ENCODE results near the gene AK9.
A peak's percentile ranks its signal among the peaks of the same experiment; 100 is the strongest.
"Not testable (repeated sequence)": the region's sequence is repeated elsewhere in the genome, so short reads cannot be mapped to it uniquely, and the experiment has no call there.

The AK9 gene

GRCh38 chr6:109579361-109579760, 111.6 kb downstream of the AK9 start:
- in situ Hi-C loops (cut with MboI; ENCODE audit: low sequenced_read_pairs, unreplicated experiment) = no loop called here
- no peak for TF ChIP-seq CTCF (IDR thresholded peaks at IDR 0.05; ENCODE audit: borderline replicate concordance, control extremely low read depth, extremely low read depth, insufficient read depth, missing control alignments)
- DNase-seq (ENCODE audit: low spot score) = peak; percentile 45

- in situ Hi-C loops (cut with MboI; ENCODE audit: low sequenced_read_pairs, unreplicated experiment); DNase-seq (ENCODE audit: low spot score): not testable (repeated sequence)
Observed at GRCh38 chr6:109569901-109570300, 121.1 kb downstream of the AK9 start.

- TF ChIP-seq CTCF (IDR thresholded peaks at IDR 0.05; ENCODE audit: borderline replicate concordance, control extremely low read depth, extremely low read depth, insufficient read depth, missing control alignments) = no peak
- DNase-seq (ENCODE audit: low spot score) = no peak
- in situ Hi-C loops (cut with MboI; ENCODE audit: low sequenced_read_pairs, unreplicated experiment) = no loop called here
Observed at GRCh38 chr6:109561844-109562243, 129.2 kb downstream of the AK9 start.

- no peak for TF ChIP-seq CTCF (IDR thresholded peaks at IDR 0.05; ENCODE audit: borderline replicate concordance, control extremely low read depth, extremely low read depth, insufficient read depth, missing control alignments)
Observed at GRCh38 chr6:109531446-109531845, 159.6 kb downstream of the AK9 start.

GRCh38 chr6:109527989-109528388, 163.0 kb downstream of the AK9 start:
- in situ Hi-C loops (cut with MboI; ENCODE audit: low sequenced_read_pairs, unreplicated experiment) = loop anchor here (25.0 kb wide), 1 partner anchor 509 kb away; no protein-coding TSS in a partner anchor
- no peak for TF ChIP-seq CTCF (IDR thresholded peaks at IDR 0.05; ENCODE audit: borderline replicate concordance, control extremely low read depth, extremely low read depth, insufficient read depth, missing control alignments)
- no peak for DNase-seq (ENCODE audit: low spot score)

More at GRCh38 chr6:109531446-109531845, 159.6 kb downstream of the AK9 start:
- in situ Hi-C loops (cut with MboI; ENCODE audit: low sequenced_read_pairs, unreplicated experiment) = loop anchor here (25.0 kb wide), 1 partner anchor 506 kb away; no protein-coding TSS in a partner anchor
- no peak for DNase-seq (ENCODE audit: low spot score)

GRCh38 chr6:109526905-109527628, 163.9 kb downstream of the AK9 start:
- in situ Hi-C loops (cut with MboI; ENCODE audit: low sequenced_read_pairs, unreplicated experiment) = loop anchor here (25.0 kb wide), 1 partner anchor 510 kb away; no protein-coding TSS in a partner anchor
- TF ChIP-seq CTCF (IDR thresholded peaks at IDR 0.05; ENCODE audit: borderline replicate concordance, control extremely low read depth, extremely low read depth, insufficient read depth, missing control alignments) = peak; percentile 71
- peak; percentile 24 for DNase-seq (ENCODE audit: low spot score)

- TF ChIP-seq CTCF (IDR thresholded peaks at IDR 0.05; ENCODE audit: borderline replicate concordance, control extremely low read depth, extremely low read depth, insufficient read depth, missing control alignments) = no peak
- DNase-seq (ENCODE audit: low spot score) = no peak
- in situ Hi-C loops (cut with MboI; ENCODE audit: low sequenced_read_pairs, unreplicated experiment) = loop anchor here (25.0 kb wide), 1 partner anchor 863 kb away; no protein-coding TSS in a partner anchor
Observed at GRCh38 chr6:109524129-109524528, 166.9 kb downstream of the AK9 start.
